GM12865 (cell line): ENCODE data around the gene UST.
A peak's percentile ranks its signal among the peaks of the same experiment; 100 is the strongest.

ENCODE experiments used
- DNase-seq: peaks from one replicate; pipeline ENCODE4 v3.0.0; 2010; ENCODE audit warnings: low read depth
- H3K4me3 ChIP-seq: 2 replicates; pipeline ENCODE4 v1.5.1; 2011; ENCODE audit warnings: mild to moderate bottlenecking, low read depth, low read length, control low read depth
- CTCF ChIP-seq: IDR thresholded peaks from 2 replicates; pipeline ENCODE4 v1.5.1; 2011; ENCODE audit warnings: low read length, control low read depth, low read depth, inconsistent platforms; ENCODE audit not compliant: insufficient read depth; ENCODE audit errors: missing control alignments

UST gene

GRCh38 chr6:148831531-148831930 is 84.7 kb downstream of the UST start:
- TF ChIP-seq CTCF: no peak
- no peak for DNase-seq
- no peak overlapping the region for H3K4me3 ChIP-seq

- peak; percentile 6 for DNase-seq
- H3K4me3 ChIP-seq: no peak overlapping the region
- no peak for TF ChIP-seq CTCF
These were observed 89.2 kb downstream of the UST start for GRCh38 chr6:148835920-148836441.

- DNase-seq: no peak
- H3K4me3 ChIP-seq: no peak overlapping the region
- TF ChIP-seq CTCF: no peak
These were observed 89.9 kb downstream of the UST start for GRCh38 chr6:148836751-148837150.

GRCh38 chr6:148837941-148838340 is 91.1 kb downstream of the UST start:
- no peak for TF ChIP-seq CTCF
- no peak overlapping the region for H3K4me3 ChIP-seq
- DNase-seq: no peak

- H3K4me3 ChIP-seq: no peak overlapping the region
- no peak for DNase-seq
- TF ChIP-seq CTCF: no peak
These were observed 92.2 kb downstream of the UST start for GRCh38 chr6:148839044-148839443.

GRCh38 chr6:148840256-148840655 is 93.4 kb downstream of the UST start:
- no peak for DNase-seq
- no peak for TF ChIP-seq CTCF
- no peak overlapping the region for H3K4me3 ChIP-seq

- no peak overlapping the region for H3K4me3 ChIP-seq
- no peak for TF ChIP-seq CTCF
- no peak for DNase-seq
These were observed 95.6 kb downstream of the UST start for GRCh38 chr6:148842296-148843019.
